Measurements from ENCODE around the gene BTBD16.

BTBD16 gene

DNA sequence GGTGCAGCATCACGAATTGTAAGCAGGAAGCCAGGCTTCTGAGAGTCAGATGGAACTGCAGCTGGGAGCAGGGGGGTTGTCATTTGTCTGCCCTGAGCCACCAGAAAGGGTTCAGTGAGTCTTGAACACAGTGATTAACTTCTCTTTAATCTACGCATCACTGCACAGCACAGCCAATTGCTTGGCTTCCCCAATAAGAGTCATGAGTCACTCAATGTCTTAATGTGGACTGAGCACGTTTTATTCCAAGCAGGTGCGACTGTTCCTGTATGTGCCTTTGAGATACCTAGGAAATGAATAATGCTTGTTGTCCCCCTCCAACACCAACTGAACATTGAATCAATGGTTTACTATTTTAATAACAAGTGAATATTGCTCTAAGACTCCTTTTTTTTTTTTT is 77.4 kb downstream of the BTBD16 start:
- in situ Hi-C loops (cut with HindIII; ENCODE audit: low pct_ligation_motif_present, low pct_unique_long_range_greater_than_20kb, low sequenced_read_pairs): no loop called here
- DNase-seq: peak; percentile 92

DNA sequence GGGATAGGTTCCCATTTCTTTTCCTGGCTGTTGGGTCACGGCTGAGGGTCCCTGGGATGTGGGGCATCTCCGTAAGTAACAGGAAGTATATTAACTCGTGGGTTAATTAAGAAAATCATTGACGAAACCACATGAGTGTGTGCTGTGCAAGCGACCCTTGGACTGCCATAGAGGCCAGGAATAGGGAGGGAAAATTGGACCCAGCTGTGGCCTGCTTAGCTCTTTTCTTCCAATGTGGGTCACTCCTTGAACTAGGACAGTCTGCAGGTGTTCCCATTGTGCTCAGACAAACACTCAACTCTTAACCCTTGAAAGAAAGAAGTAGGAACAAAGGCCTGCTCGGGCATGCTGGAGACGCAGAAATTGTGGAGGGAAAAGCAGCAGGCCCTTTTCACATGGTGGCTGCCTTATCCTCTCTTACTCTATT is 77.9 kb downstream of the BTBD16 start:
- no peak for DNase-seq
- in situ Hi-C loops (cut with HindIII; ENCODE audit: low pct_ligation_motif_present, low pct_unique_long_range_greater_than_20kb, low sequenced_read_pairs): no loop called here

DNA sequence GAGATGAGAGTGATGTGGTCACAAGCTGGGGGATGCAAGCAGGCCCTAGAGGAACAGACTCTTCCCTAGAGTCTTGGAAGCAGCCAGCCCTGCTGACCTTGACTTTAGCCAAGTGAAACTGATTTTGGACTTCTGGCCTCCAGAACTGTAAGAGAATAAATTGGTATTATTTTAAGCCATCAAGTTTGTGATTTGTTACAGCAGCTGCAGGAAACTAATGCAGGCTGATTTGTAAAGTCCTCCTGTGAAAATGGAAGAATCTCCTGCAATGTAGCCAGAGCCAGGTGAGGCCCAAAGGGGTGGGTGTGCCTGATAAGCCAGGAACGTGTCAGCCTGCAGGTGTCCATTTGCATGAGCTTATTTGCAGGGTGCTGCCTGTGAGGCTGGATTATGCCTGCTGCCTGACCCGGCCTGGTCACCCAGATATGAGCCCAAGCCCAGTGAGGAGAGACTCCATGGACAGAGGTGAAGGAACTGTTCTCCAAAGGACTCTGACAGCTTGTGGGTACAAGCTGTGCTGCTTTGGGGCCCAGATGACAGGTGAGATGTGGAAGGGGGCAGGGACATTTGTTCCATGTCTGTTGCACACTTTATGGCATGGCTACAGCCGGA is 78.8 kb downstream of the BTBD16 start:
- DNase-seq: no peak
- in situ Hi-C loops (cut with HindIII; ENCODE audit: low pct_ligation_motif_present, low pct_unique_long_range_greater_than_20kb, low sequenced_read_pairs): no loop called here

DNA sequence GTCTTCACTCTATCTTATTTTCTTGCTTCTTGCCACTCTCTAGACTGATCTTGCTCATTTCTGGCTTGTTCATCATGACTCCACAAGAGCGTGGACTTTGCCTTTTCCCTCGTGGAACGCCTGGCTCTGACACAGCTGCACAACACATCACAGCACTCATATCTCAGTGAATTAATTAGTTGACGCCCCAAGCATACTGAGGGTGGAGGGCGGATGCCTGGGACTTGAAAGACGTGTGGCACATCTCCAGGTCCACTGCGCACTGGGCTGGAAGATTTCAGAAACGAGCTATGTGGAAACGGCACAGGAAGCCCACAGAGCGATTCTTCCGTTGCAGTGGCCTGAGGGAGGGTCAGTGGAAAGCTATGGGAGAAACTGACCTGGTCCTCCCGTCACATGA is 79.8 kb downstream of the BTBD16 start:
- in situ Hi-C loops (cut with HindIII; ENCODE audit: low pct_ligation_motif_present, low pct_unique_long_range_greater_than_20kb, low sequenced_read_pairs): no loop called here

DNA sequence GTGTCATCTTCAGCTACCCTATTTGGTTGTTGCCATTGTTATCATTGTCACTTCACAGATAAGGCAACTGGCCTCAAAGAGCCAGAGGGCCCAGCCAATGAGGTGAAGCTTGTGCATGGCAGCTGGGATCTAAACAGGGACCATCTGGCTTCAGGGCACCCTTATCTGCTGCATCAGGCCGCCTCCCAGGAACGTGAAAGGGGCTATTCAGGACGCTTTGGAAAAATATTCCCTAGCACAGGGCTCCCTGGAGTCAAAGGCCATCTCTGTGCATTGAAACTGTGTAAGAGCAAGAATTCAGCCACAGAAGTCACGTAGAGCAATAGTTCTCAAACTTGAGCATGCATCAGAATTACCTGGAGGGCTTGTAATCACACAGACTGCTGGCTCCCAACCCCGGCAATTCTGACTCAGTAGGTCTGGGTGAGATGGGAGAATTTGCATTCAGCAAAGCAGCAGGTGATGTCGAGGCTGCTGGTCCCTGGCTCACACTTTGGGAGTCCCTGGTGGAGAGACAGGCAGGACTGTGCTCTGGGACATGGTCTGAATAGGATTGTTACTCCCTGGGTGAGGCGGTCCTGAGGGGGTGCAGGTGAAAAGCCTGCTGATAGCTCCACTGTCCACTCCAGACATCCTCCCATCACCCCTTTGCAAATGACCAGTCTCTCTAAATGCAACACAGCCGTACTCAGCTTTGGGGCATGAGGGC is 81.9 kb downstream of the BTBD16 start:
- in situ Hi-C loops (cut with HindIII; ENCODE audit: low pct_ligation_motif_present, low pct_unique_long_range_greater_than_20kb, low sequenced_read_pairs): no loop called here
- no peak for DNase-seq

More for the DNA sequence above, 79.8 kb downstream of the BTBD16 start:
- DNase-seq: no peak

DNA sequence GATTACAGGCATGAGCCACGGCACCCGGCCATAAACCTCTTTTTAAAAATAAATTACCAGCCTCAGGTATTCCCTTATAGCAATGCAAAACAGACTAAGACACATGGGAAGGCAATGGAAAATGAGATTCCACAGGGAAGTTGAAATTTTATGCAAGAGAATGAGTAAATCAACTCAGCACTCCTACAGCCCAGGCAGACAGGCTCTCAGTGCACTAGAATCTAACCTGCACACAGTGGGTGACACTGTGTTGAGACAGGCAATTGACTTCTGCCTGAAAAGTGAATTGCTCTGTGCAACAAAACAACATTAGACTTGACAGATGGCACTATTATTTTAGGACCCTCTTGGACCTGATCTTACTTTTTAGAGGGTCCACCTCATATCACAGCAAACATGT is 83.3 kb downstream of the BTBD16 start:
- no peak for DNase-seq
- in situ Hi-C loops (cut with HindIII; ENCODE audit: low pct_ligation_motif_present, low pct_unique_long_range_greater_than_20kb, low sequenced_read_pairs): no loop called here

DNA sequence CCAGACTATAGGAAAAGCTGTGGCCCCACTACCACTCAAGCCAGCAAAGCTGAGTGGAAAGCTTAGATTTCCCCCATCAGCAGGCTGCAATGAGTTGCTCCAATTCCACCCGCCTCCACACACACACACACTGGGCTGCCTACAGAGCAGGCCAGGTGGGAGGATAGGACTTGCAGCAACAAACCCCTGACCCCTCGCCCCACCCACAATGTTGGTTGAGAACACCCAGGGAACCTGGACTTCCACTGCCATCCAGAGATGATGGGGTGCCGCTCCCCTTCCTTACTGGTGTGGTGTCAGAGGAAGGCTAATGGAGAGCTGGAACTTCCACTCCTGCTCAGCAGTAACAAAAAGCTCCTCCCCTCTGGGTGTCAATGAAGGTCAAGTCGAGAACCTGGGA is 86.6 kb downstream of the BTBD16 start:
- in situ Hi-C loops (cut with HindIII; ENCODE audit: low pct_ligation_motif_present, low pct_unique_long_range_greater_than_20kb, low sequenced_read_pairs): no loop called here

DNA sequence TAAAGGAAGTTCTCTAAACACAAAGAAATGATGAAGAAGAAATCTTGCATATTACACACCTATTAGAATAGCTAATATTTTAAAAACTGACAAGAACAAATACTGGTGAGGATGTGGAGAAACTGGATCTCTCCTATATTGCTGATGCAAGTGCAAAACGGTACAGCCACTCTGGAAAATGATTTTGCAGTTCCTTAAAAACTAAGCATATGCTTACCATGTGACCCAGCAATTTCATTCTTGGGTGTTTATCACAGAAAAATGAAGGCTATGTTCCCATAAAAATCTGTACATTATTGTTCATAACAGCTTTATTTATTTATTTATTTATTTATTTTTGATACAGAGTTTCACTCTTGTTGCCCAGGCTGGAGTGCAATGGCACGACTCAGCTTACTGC is 88.5 kb downstream of the BTBD16 start:
- no peak for DNase-seq
- in situ Hi-C loops (cut with HindIII; ENCODE audit: low pct_ligation_motif_present, low pct_unique_long_range_greater_than_20kb, low sequenced_read_pairs): no loop called here

More for the DNA sequence above, 86.6 kb downstream of the BTBD16 start:
- DNase-seq: no peak

DNA sequence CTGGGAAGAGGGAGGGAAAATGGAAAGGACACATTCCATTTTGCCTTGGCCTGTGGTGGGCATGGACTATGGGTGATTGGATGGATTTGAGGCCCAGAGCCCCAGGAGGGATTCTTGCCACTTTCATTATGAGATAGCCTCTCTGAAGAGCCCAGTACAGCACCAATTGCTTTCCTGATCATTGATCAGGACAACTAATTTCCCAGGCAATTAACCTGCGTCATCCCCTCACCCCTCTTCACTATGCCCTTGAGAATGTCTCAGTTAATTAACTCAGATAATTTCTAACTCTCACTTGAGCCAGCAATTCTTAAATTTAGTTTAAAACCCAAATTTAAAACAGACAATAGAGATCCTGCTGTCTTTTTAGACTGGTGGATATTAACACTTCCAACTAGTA is 90.0 kb downstream of the BTBD16 start:
- in situ Hi-C loops (cut with HindIII; ENCODE audit: low pct_ligation_motif_present, low pct_unique_long_range_greater_than_20kb, low sequenced_read_pairs): no loop called here

DNA sequence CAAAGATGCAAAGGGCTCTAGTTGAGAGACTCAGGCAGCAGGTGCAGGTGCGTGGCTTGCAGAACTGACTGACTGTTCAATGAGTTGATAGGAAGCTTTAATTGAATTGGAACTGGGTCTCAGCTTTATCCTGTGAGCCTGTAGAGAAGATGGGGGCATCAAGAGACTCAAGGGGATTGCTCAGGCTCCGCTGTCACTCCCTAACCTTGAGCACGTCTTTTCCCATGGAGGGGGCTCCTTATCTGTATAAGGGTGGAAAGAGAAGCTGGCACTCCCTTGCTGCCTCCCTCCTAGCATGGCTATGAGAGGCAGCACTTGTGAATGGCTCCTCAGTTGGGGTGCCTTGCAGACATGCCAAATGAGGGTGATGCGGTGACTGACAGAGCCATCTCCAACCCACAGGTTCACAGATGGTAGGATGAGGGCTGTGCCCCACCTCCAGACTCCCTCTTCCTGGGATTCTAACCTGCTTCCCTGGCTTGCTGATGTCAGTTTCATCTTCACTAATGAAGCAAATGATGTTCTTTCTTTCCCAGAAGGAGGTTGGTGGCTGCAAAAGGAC is 91.0 kb downstream of the BTBD16 start:
- in situ Hi-C loops (cut with HindIII; ENCODE audit: low pct_ligation_motif_present, low pct_unique_long_range_greater_than_20kb, low sequenced_read_pairs): no loop called here
- no peak for DNase-seq

More for the DNA sequence above, 90.0 kb downstream of the BTBD16 start:
- no peak for DNase-seq

DNA sequence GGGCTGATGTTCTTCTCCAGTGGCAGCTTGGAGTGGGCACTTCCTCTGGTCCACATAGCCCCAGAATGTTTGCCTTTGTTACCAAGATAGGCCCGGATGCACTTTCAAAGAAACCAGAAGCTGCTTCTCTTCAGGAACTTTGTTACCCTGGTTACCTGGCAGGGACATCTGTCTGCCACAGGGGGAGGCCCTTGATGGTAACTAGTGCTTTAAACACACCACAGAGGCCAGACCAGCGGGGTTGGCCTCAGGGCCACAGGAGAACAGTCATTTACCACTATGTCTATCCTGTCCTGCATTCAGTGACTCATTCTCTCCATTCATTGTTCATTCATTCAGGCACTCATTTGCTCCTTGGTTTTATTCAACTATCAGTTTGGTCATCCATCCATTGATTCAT is 91.5 kb downstream of the BTBD16 start:
- in situ Hi-C loops (cut with HindIII; ENCODE audit: low pct_ligation_motif_present, low pct_unique_long_range_greater_than_20kb, low sequenced_read_pairs): no loop called here
- no peak for DNase-seq

DNA sequence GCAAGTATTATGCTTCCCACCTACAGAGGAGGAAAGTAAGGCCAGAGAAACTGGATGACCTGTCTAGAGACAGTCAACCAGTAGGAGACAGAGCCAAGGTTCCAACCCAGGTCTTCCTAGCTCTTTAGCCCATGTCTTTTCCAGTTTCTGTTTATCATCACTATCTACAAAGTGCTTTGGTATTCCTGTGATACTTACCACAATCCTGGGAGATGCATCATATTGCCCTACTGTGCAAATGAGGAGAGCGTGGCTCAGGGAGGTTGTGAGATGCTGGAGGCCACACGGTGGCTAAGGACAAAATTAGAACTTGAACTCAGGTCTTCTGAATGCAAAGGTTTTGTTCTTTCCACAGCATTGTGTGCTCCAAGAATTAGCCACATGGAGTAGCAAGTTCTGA is 92.2 kb downstream of the BTBD16 start:
- in situ Hi-C loops (cut with HindIII; ENCODE audit: low pct_ligation_motif_present, low pct_unique_long_range_greater_than_20kb, low sequenced_read_pairs): no loop called here
- DNase-seq: no peak

DNA sequence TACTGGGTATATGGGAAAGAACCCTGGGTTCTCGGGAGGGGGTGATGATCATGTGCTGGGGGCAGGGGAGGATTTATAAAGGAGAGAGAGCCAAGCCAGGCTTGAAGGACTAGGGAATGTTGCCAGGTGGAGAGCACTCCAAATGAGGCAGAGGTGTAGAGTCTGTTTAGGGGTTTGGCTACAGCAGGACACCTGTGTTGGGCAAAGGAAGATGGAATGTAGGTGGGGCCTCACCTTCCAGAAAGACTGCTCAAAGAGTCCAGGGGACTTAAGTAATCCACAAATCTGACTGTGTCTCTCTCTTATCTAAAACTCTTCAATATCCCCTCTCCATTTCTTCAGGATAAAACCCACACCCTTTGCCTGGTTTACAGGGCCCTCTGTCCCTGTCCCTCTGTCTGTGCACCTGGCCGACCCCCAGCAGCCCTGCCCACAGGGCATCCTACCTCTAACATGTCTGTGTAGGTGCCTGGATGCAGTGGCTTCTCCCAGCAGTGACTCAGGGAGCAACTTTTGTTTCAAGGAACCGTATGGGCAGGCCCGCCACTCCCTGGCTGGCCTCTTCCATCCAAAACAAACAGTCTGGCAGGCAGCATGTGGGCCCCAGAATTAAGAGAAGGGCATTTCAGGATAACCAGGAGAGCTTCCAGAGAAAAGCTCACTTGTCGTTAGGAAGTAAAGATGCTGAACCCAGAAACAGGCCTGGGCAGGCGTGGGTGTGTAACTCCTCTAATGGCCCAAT is 92.8 kb downstream of the BTBD16 start:
- in situ Hi-C loops (cut with HindIII; ENCODE audit: low pct_ligation_motif_present, low pct_unique_long_range_greater_than_20kb, low sequenced_read_pairs): no loop called here

DNA sequence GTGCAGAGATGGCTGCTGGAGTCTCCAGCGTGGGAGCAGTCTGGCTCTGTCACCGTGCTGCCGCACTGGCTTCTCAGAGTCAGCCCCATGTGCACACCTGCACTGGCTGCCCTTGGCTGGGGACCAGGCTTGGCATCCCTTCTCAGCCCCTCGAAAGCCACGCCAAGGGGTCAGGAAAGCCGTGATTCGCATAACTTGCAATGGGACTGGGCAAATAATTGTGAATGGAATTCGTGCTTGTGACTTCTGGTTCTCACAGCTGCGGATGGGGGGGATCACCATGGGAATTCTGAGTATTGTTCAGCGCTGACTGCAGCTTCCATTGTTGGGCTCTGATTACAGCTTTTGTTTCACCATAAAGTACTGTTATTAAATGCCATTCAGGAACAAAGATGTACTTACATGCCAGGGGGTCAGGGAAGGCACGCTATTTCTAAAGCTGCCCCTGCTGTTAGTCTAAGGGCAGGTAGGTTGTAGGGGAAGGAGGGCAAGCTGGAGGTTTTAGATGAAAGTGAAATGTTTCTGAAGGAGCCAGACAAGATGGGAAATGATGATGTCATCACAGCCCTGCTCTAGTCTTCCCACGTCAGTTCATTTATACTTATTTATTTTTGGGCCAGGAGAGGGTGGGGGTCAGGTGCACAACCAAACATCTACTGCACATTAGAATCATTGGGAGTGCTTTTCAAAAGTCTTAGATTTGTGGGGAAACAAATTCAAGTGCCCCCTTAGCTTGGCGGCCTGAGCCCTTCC is 97.6 kb downstream of the BTBD16 start:
- no peak for DNase-seq

More for the DNA sequence above, 92.8 kb downstream of the BTBD16 start:
- DNase-seq: no peak

DNA sequence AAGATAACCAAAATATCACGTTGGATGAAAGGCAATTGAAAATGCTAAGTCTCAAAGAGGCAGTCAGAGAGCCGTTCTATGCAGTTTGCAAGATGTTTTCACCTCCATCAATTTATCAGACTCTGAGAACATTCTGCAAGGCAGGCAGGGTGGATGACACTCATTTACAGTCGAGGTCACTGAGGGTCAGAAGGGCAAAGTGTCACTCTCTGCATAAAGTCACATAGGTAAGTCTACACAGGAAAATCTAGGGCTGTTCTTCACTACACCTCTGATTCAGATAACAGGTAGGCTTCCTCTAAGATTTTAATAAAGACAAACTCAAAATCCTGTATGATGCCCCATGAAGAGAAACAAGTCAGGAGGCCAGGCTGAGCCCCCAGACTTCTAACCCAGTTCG is 102.0 kb downstream of the BTBD16 start:
- in situ Hi-C loops (cut with HindIII; ENCODE audit: low pct_ligation_motif_present, low pct_unique_long_range_greater_than_20kb, low sequenced_read_pairs): no loop called here
- DNase-seq: no peak

More for the DNA sequence above, 97.6 kb downstream of the BTBD16 start:
- in situ Hi-C loops (cut with HindIII; ENCODE audit: low pct_ligation_motif_present, low pct_unique_long_range_greater_than_20kb, low sequenced_read_pairs): no loop called here

DNA sequence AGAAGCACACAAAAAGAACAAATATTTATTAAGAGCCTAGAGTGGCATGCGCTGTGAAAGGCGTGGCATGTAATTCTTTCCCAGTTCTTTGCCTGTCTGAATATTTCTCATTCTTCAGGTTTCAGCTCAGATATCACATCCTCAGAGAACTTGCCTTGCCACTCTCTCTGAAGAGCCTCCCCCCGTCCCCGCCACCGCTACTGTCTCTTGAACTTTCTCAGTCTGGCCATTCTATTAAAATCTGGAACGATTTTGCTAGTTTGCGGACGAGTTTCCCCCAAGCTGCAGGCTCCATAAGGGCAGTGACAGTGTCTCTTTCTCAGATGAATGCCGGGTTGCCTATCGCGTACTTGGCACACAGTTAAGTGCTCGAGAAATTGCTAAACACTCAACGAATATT is 102.6 kb downstream of the BTBD16 start:
- peak; percentile 22 for DNase-seq
- in situ Hi-C loops (cut with HindIII; ENCODE audit: low pct_ligation_motif_present, low pct_unique_long_range_greater_than_20kb, low sequenced_read_pairs): no loop called here

DNA sequence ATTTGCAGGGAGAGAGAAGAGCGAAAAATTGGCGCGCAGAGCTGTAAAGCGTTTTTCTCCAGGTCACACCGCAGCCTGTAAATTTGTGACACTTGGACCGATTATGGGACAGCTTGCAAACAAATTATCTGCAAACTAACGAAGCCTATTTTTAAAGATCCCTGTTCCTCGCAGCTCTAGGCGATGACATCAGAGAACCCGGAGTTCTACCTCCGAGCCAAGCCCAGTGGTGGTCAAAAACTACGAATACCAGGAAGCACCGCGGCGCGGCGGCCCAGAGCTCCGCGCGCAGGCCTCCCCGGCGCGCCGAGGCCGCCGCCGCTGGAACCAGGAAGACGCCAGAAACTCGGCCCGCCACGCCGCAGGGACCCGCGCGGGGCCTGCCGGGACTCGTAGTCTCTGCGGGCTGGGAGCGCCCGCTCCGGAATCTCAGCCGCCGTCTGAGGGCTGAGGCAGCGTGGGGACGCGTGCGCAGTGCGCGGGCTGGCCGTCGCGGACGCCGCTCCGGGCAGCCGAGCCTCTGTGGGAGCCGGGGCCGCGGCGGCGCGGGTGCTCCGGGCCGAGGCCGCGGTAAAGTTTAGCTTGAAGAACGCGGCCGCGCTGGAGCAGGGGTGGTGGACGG is 103.3 kb downstream of the BTBD16 start, which contains the start of gene PLEKHA1:
PLEKHA1 (plus strand) TSS at position 472 of the 622 bp plus-strand sequence. CDS start 18,493 bp downstream, outside the sequence.
- in situ Hi-C loops (cut with HindIII; ENCODE audit: low pct_ligation_motif_present, low pct_unique_long_range_greater_than_20kb, low sequenced_read_pairs): no loop called here

More for the DNA sequence above, 103.3 kb downstream of the BTBD16 start, which contains the start of gene PLEKHA1:
- peak; percentile 96 for DNase-seq
